GM19452 (cell line): ENCODE results near the gene DPAGT1.
"Not testable (repeated sequence)": the region's sequence is repeated elsewhere in the genome, so short reads cannot be mapped to it uniquely, and the experiment has no call there.

ENCODE experiments used
- ATAC-seq: cut with Tn5 transposase; IDR thresholded peaks from one replicate; pipeline ENCODE4 v1.9.1; 2021; ENCODE audit not compliant: unreplicated experiment

Gene DPAGT1

GRCh38 chr11:119116235-119116594 lies 14.6 kb upstream of the DPAGT1 start:
- no peak for ATAC-seq

GRCh38 chr11:119115484-119116234 lies 14.0 kb upstream of the DPAGT1 start:
- no peak for ATAC-seq

- no peak for ATAC-seq
Measured at GRCh38 chr11:119114351-119114750, 12.7 kb upstream of the DPAGT1 start.

- ATAC-seq: no peak
Measured at GRCh38 chr11:119113716-119114115, 12.1 kb upstream of the DPAGT1 start.

- ATAC-seq: no peak
Measured at GRCh38 chr11:119112314-119113020, 10.8 kb upstream of the DPAGT1 start.

- no peak for ATAC-seq
Measured at GRCh38 chr11:119111361-119111925, 9.8 kb upstream of the DPAGT1 start.

- ATAC-seq: no peak
Measured at GRCh38 chr11:119110439-119110838, 8.8 kb upstream of the DPAGT1 start.

- no peak for ATAC-seq
Measured at GRCh38 chr11:119109843-119110242, 8.2 kb upstream of the DPAGT1 start.

GRCh38 chr11:119108857-119109221 lies 7.2 kb upstream of the DPAGT1 start:
- ATAC-seq: no peak

- no peak for ATAC-seq
Measured at GRCh38 chr11:119108146-119108856, 6.6 kb upstream of the DPAGT1 start.

- peak; percentile 32 for ATAC-seq
Measured at GRCh38 chr11:119107538-119108145, 6.0 kb upstream of the DPAGT1 start.

- peak; percentile 71 for ATAC-seq
Measured at GRCh38 chr11:119106564-119107537, 5.2 kb upstream of the DPAGT1 start, which contains the start of gene C2CD2L. Gene C2CD2L (plus strand): TSS chr11:119107344. CDS start chr11:119107742, 398 bp downstream.

GRCh38 chr11:119103793-119104192 lies 2.1 kb upstream of the DPAGT1 start:
- ATAC-seq: no peak

- not testable (repeated sequence) for ATAC-seq
Measured at GRCh38 chr11:119103161-119103664, 1.6 kb upstream of the DPAGT1 start.

- ATAC-seq: peak; percentile 35
Measured at GRCh38 chr11:119100994-119101758, 477 bp downstream of the DPAGT1 start.

- no peak for ATAC-seq
Measured at GRCh38 chr11:119100246-119100970, 1.2 kb downstream of the DPAGT1 start.

- no peak for ATAC-seq
Measured at GRCh38 chr11:119099711-119100110, 1.9 kb downstream of the DPAGT1 start.
